Activated gamma-delta T cell (primary cell): ENCODE results near the gene CXCR3.
"Not testable (repeated sequence)": the region's sequence is repeated elsewhere in the genome, so short reads cannot be mapped to it uniquely, and the experiment has no call there.

ENCODE experiments used
- DNase-seq: peaks from one replicate; lab custom pipeline; 2025; lab: John Stamatoyannopoulos, UW
- total RNA-seq, 2 donors: gene quantifications; one replicate each; lab custom pipeline; 2026; lab: John Stamatoyannopoulos, UW

Gene CXCR3
- 118 to 147 reads per million in 2 donors for total RNA-seq

DNA sequence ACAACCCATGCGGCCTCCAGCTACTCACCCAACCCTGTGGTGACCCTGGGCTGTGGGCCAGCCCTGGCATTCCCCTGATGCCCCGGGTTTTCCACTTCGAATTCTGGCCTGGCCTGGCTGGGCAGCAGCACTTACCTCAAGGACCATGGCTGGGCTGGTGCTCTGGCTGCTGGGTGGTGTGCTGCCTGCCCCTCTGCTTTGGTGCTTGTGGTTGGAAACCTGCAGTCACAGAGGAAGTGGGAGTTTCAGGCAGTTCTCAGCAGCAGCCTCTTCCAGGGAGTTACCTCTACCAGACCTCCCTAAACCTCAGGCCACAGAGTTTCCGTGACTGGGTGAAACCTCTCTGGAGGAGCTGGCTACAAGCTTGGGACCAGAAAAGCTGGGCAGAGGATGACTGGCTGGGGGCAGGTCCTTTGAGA, at the start of gene CXCR3:
CXCR3 (minus strand) TSS at position 209 of the 419 bp plus-strand sequence; CDS start at position 147, 62 bp downstream.
- peak; percentile 35 for DNase-seq

DNA sequence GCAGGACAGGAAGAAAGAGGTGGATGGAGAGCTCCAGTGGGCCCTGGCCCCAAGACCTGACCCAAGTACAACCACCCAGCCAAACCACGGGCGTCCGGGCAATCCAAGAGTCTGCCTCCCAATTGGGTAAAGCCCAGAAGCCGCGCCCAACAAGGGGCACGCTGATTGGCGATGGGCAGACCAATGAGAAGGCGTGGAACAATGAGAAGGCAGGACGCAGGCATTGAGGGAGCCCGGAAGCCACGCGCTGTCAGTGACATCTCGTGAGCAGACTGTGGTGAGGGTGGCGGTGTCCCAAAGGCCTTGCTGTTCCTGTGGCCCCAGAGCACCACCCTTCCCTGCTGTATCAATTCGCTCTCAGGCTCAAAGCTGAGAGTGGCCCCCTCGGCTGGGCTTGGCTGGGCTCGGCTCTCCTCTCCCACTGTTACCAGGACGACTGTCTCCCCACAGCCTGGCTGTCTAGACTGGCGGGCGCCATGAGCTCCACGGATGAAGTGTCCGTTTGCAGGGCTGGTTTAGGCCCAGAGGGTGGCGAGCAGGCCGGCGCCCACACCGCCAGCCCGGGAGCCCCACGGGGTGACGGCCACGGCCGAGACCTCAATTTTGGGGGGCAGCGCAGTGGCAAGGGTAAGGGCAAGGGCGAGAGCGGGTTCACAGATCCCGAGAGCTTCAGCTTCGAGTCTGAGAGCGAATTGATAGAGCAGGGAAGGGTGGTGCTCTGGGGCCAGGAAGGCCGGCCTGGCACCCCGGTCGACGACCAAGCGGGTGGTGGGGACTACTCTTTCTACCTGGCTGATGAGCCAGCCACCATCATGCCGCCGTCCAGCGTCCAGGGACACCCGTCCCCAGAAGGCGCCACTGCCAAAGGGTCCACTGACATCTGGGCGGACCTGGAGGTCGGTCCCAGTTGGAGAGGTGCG, 49.3 kb upstream of the CXCR3 start, which contains the start of gene LOC101059915:
LOC101059915 (plus strand) TSS at position 219 of the 920 bp plus-strand sequence.
- no peak for DNase-seq

DNA sequence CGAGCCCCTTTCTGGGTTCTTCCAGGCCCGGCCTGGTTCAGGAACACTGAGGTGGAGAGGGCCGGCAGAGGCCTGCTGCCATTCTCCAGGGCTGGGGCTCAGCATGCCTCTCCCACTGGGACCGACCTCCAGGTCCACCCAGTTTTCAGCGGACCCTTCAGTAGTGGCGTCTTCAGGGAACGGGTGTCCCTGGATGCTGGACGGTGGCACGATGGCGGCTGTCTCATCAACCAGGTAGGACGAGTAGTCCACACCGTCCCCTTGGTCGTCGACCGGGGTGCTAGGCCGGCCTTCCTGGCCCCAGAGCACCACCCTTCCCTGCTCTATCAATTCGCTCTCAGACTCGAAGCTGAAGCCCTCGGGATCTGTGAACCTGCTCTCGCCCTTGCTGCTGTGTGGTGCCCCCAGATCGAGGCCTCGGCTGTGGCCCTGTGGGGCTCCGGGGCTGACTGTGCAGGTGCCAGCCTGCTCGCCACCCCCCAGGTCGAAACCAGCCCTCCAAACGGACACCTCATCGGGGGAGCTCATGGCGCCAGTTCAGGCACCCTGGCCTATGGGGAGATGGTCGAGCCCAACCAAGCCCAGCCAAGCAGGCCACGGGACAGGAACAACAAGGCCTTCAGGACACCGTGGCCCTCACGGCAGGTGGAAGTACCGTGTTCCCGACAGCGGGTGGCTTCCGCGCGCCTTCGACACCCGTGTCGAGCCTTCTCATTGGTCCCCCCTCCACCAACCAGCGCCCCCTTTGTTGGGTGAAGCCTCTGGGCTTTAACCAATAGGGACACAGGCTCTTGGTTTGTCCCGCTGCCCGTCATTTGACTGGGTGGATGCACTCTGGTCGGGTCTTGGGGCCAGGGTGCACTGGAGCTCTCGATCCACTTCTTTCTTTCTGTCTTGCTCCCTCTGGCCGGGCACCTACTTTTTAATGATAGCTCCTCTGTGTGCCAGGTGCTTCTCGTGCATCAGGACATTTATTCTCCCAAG, 48.2 kb upstream of the CXCR3 start:
- DNase-seq = peak; percentile 13

DNA sequence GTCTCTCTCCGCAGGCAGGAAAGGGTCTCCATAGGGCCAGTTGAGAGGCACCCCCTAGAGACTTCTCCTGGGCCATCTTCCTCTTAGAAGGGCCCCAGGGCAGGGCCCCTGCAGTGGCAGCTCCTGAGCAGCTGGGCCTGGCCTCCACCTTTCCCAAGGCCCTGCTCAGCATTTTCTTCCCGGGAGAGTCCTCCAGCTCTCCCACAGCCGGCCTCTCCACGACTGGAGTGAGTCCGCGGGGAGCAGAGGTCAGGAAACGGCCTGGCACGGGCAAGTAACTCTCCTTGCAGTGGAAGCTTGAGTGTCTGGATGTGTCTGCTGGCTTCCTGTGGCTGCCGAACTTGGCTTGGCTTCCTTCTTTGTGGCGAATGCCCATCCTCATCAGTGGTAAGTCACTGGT, 47.4 kb upstream of the CXCR3 start:
- DNase-seq = no peak

DNA sequence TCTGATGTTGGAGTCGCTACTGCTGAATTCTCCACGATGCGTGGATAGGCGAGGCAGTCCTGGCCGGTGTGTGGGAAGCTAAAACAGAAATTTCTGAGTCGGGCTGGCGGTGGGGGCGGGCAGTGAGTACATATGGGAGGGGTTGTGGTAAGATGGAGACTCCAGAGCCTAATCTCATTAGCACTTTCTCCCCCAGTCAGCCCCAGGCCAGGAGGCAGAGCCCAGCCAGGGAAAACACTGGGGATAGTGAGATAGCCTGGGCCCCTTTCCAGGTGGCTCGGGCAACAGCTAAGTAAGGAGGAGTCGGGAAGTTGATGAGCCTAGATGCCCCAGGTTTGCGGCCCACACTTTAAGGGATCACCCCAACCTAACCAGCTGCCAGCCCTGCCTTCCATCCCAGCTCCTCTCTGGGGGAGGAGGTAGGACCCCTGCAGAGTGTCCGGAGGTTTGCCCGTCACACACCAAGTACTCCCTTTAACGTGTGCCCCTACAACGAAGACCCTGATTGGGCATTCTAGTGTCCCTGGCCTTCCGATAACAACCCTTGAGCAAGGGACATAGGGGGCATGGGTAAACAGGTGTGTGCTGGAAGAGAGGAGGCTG, 46.7 kb upstream of the CXCR3 start:
- no peak for DNase-seq

DNA sequence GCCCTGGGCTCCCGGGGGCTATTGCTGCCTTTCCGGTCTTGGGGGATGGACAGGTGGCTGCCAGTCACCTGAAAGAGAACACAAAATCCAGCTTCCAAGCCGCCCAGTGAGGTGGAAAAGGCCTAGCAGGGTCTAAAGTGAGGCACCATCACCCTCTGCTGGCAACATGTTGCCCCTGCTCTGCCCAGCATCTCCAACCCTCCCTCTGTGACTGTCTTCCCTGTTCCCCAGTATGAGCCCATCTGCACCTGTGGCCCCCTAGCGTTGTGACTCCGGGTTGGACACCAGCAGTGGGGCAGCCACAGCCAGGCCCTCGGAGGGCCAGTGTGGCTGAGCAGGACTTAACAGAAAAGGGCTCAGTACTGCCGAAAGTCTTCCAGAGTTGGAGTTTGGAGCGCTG, 45.9 kb upstream of the CXCR3 start:
- not testable (repeated sequence) for DNase-seq

DNA sequence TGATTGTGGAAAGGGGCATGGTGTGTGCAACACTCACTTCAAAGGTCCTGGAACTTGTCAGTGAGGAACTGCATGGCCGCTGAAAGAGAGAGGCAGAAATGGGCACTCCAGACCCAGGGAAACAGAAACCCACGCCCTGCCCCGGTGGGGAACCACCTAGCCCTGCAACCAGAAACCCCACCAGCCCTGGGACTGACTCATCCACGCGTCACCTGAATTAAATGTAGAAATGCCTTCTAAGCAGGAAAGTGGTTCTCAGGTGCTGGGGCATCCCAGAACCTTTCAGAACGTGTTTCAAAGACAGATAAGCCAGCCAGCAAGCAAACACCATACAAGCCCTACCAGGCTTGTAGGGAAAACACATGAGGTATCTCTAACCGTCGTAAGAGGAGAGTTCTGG, 44.9 kb upstream of the CXCR3 start:
- not testable (repeated sequence) for DNase-seq

DNA sequence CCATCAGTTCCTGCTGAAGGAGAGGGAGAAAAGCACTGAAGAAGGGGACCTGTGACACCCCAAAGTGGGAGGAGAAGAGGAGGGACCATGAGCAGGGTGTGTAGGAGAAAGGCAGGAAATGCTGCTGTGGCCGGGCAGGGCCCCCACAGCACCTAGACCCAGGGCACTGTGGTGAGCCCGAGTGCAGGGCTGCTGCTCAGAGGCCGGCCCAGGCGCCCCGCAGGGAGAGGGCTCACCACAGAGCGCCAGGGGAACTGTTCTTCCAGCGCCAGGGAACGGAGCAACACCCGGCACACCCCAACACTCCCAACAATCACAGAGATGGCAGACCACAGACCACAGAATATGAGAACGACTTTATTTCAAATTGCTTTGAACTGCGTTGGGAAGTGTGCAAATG, 44.3 kb upstream of the CXCR3 start:
- DNase-seq = not testable (repeated sequence)

DNA sequence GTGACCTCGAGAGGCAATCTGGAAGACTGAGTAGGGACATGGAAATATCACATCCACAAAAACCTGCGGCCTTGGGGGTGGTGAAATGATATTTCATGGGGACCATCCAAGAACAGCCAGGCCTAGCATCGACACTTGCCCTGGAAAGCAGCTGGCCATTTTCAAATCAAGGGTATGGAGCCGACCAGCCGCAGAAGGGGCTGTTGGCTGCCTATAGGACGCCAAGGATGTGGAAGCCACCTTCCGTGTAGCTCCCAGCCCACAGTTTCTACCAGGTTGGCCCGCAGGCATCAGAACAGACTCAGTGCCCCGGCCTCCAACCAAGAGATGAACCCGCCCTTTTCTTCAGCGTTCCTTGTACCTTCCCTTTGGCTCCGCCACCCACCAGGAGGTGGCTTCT, 43.6 kb upstream of the CXCR3 start:
- no peak for DNase-seq

DNA sequence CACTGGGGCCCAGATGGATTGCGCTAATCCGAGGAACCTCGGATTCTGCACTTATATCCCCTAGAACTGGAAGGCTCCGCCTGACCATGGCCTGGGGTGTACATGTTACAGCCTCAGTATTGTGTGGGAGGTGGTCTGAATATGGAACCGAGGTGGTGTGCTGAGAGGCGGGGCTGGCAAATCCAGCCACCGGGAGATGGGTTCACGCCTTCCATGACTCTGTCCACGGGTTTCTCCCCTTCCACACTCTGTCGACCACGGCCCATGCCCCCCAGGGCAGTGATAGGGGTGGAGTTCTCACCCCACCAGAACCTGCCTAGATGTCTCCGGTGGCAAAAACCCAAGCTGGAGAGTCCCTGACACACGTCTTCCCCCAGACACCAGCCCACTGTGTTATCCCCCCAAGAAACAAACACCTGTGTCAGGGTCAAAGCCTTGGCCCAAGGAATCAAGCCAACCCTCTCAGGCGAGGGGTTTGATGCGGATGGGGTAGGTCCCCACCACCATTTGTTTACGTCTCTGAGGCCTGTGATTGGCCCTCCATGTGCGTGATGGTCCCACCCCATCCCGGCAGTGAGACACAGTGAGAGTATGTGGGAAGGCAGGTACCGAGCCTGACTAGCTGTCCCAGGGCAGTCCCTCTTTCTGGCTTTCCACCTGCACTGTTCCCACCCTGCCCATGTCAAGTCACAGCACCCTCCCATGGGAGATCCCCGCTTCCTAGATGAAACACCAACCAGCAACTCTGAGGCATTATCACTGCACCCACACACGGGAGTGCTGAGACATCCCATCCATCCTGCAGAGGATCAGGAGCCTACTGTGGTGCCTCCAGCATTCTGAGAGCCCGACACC, 42.5 kb upstream of the CXCR3 start:
- DNase-seq = no peak

DNA sequence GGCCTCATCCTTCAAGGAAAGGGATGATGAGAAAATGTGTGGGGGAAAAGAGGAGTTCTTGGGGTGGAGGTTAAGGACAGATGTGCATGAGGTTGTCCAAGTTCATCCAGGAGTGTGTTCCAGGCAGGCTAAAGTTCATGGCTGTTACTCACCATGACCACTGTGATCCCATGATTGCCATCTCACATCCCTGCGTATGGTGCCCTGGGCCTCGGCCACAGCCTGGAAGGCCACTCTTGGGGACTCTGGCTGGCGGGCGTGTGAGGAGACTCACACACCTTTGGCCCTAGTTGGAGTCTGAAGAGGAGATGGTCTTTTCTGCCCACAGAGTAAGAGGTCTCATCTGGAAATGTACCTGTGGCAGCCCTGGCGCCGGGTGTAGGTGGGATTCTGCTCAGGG, 41.6 kb upstream of the CXCR3 start:
- no peak for DNase-seq

DNA sequence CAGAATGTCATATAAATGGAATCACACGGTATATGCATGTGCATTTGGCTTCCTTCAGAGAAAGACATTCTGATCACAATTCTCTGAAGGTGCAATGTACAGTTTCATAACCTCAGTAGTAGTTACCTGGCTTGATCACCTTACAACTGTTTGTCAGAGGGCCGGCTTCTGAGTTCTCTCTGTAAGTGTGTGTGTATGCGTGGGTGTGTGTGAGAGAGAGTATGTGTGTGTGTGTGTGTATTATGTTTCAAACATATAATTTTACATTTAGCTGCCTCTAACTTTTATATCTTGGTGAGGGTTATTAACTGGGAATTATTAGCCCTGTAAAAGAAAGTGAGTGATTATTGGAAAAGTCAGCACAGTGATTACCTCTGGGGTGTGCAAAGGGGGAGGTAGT, 41.0 kb upstream of the CXCR3 start:
- no peak for DNase-seq

DNA sequence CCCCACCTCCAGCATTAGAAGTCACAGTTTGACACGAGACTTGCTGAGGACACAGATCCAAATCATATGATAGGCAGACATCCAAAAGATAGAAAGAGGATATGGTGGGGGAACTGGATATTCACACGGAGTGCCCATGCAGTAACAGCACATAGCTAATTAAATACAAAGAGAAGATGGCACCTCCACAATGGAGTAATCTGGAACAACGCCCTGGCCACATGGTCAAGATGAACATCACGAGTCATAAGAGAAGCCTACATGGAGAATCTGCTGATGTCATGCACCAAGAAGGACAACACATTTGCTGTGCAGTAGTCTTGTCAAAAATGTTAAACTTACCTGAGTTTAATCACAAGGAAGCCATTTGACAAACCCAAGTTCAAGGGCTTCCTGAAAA, 39.0 kb upstream of the CXCR3 start:
- DNase-seq = no peak

DNA sequence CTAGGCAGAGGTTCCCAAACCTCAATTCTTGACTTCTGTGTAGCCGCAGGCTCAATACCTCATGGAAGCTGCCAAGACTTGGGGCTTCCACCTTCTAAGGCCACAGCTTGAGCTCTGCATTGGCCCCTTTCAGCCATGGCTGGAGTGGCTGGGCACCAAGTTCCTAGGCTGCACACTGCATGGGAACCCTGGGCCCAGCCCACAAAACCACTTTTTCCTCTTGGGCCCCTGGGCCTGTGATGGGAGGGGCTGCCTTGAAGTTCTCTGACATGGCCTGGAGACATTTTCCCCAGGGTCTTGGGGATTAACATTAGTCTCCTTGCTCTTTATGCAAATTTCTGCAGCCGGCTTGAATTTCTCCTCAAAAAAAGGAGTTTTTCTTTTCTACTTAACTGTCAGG, 35.0 kb upstream of the CXCR3 start:
- no peak for DNase-seq

DNA sequence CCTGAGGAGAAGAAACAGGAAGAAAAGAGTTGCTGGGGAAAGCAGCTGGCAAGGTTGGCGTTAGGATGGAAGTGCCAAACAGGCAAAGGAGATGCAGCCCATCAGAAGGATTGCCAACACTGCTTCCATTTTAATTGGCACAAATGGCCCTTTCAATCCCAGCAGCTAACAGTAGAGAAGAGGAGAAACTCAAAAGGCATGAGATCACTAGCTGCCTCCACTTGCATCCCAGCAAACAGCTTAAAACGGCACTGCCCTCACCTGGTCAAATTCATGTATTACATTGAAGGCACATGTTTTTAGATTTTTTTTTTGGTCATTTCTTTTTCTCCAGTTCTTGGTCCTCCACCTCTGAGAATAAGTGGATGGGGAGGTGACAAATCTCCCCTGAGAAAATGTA, 34.1 kb upstream of the CXCR3 start:
- DNase-seq = no peak

DNA sequence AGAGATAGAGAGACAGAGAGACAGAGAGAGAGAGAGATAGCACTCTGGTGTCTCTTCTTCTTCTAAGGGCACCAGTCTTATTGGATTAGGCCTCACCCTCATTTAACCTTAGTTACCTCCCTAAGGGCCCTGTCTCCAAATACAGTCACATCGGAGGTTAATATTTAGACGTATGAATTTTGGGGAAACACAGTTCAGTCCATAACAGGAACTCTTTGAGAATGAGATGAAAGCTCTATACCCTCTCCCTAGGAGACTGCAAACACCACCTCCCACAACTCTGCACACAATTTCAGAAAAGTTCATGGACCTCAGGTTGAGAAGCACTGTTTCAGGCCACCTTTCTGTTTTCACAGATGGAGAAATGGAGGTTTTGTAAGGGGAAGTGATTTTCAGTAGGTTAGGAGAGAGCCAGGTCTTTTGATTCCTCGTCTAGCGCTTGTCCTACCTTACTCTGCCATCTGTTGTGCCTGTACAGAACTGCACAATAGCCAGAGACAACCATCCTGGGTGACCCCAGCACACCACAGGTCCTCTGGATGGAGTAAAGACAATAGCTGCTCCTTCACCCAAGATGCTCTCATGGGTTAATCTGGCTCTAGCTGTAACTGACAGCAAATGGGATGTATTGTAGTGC, 32.1 kb upstream of the CXCR3 start:
- DNase-seq = no peak

DNA sequence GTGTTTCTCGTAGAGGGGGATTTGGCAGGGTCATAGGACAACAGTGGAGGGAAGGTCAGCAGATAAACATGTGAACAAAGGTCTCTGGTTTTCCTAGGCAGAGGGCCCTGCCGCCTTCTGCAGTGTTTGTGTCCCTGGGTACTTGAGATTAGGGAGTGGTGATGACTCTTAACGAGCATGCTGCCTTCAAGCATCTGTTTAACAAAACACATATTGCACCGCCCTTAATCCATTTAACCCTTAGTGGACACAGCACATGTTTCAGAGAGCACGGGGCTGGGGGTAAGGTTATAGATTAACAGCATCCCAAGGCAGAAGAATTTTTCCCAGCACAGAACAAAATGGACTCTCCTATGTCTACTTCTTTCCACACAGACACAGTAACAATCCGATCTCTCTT, 26.1 kb upstream of the CXCR3 start:
- not testable (repeated sequence) for DNase-seq

DNA sequence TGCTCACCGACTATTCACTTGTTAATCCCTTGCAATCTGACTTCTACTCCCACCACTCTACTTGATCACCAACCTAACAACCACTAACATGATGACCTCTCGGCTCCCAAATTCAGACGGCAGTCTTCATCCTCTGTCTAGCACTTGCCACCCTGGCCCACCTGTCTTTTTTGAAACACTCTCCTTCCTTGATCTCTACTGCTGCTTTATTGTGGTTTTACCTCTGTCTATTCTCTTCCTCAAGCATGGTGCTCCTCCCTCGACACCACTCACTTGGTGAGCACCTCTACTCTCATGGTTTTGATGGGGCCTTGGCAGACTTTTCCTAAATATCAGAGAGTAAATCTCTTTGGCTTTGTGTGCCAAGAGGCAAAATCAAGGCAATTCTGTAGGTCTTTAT, 21.7 kb upstream of the CXCR3 start:
- no peak for DNase-seq

DNA sequence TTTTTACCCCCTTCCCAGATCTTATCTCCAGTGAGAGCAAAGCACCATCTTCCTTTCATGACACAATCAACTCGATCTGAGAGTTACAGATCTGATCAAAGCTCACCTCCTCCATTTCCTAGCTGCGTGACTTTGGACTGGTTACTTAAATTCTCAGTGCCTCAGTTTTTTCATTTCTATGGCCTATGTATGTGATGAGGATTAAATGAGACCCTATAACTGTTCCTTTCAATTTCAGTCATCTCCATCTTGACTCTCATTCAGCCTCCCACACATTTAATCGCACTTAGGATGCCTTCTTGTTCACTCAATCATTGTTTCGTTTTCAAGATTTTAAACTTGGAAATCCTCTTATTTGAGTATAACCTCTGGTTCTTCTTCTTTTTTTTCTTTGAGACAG, 20.1 kb upstream of the CXCR3 start:
- no peak for DNase-seq

DNA sequence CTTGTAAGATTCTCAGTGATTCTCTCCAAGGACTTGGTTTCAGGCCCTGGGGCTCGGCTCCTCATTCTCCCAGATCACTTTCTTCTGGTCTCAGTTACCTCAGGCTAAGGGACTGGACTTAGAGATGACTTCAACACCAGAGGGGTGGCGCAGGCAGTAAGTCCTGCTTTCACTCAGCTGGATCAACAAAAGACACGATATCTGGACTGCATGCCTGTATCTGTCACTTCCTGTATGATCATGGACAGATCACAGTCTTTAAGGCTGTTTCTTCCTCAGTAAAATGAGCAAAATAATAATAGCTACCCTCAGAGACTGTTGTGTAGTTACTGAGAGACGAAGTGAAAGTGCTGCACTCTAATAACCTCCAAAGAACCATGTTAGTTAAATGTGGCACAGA, 19.5 kb upstream of the CXCR3 start:
- DNase-seq = no peak

DNA sequence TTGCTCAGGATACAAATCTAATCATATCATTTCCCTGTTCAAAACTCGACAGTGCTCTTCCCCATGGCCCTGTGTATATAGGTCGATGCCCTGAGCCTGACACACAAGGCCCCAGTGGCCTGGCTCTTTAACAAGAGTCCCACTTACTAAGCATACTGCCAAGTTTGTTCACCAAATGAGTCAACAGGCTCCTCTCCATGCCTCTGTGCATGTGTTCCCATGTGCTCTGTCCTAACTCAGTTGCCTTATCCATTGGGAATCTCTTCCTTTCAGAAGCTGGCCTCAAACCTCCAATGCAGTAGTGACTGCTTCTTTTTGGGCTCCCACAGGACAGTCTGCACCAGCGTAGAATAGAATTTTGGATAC, 18.9 kb upstream of the CXCR3 start:
- DNase-seq = no peak
